Fibroblast of lung (primary cell): Measurements from ENCODE around the gene ABHD17C. TPM values are rescaled to one million over a fixed set of nuclear protein-coding genes. Genes with fewer than 3 reads are reported as not detected.

Experiments
- DNase-seq, 2 donors: peaks; one replicate each; pipeline versions ENCODE4 v3.0.0 to v3.0.0-alpha.2; 2010; ENCODE audit warnings: low read depth in 2 of 2
- H2AFZ ChIP-seq: 2 replicates; pipeline ENCODE4 v1.5.1; 2012; ENCODE audit warnings: low read length, control low read depth, inconsistent platforms
- H3K27ac ChIP-seq: 2 replicates; pipeline ENCODE4 v1.5.1; 2011; ENCODE audit warnings: low read length, control low read depth; ENCODE audit not compliant: insufficient read depth
- H3K27me3 ChIP-seq: 2 replicates; pipeline ENCODE4 v1.5.1; 2011; ENCODE audit warnings: mild to moderate bottlenecking, low read length; ENCODE audit not compliant: control insufficient read depth, insufficient read depth
- H3K36me3 ChIP-seq: 2 replicates; pipeline ENCODE4 v1.5.1; 2011; ENCODE audit warnings: low read length; ENCODE audit not compliant: control insufficient read depth, insufficient read depth
- H3K4me1 ChIP-seq: 2 replicates; pipeline ENCODE4 v1.5.1; 2011; ENCODE audit warnings: low read length; ENCODE audit not compliant: control insufficient read depth, insufficient read depth; ENCODE audit errors: extremely low read depth
- H3K4me2 ChIP-seq: 2 replicates; pipeline ENCODE4 v1.5.1; 2011; ENCODE audit warnings: low read length, control low read depth; ENCODE audit not compliant: insufficient read depth; ENCODE audit errors: extremely low read depth
- H3K4me3 ChIP-seq, 4 experiments: fragments of 200-600 bp in 1 of 4; sonication (generic) in 1 of 4; replicated peaks in 1 of 4; 2 replicates each; pipeline ENCODE4 v1.5.1; 2011 to 2016; ENCODE audit warnings: low read length in 4 of 4, low read depth in 3 of 4, mild to moderate bottlenecking in 3 of 4, control low read depth in 2 of 4, inconsistent platforms in 1 of 4, mixed read lengths in 1 of 4; ENCODE audit not compliant: insufficient read depth in 1 of 4; ENCODE audit errors: control extremely low read depth in 1 of 4
- H3K79me2 ChIP-seq: 2 replicates; pipeline ENCODE4 v1.5.1; 2012; ENCODE audit warnings: mild to moderate bottlenecking, low read length, inconsistent platforms; ENCODE audit not compliant: control insufficient read depth, insufficient read depth
- H3K9ac ChIP-seq: 2 replicates; pipeline ENCODE4 v1.5.1; 2011; ENCODE audit warnings: mild to moderate bottlenecking, low read length, control low read depth; ENCODE audit not compliant: insufficient read depth
- H3K9me3 ChIP-seq: 2 replicates; pipeline ENCODE4 v1.5.1; 2012; ENCODE audit warnings: low read depth, low read length; ENCODE audit not compliant: control insufficient read depth, insufficient read depth
- H4K20me1 ChIP-seq: 2 replicates; pipeline ENCODE4 v1.5.1; 2011; ENCODE audit warnings: low read length; ENCODE audit not compliant: control insufficient read depth, insufficient read depth; ENCODE audit errors: extremely low read depth
- CTCF ChIP-seq, 2 donors: IDR thresholded peaks in 1 of 2; conservative IDR thresholded peaks in 1 of 2; 1 replicate in 1 of 2; 2 replicates in 1 of 2; pipeline ENCODE4 v1.5.1; 2011 to 2012; ENCODE audit warnings: low read length in 2 of 2, control low read depth in 1 of 2, inconsistent platforms in 1 of 2, low read depth in 1 of 2, mild to moderate bottlenecking in 1 of 2
- EZH2 ChIP-seq: IDR thresholded peaks from 2 replicates; pipeline ENCODE4 v1.5.1; 2012; ENCODE audit warnings: low read length, control low read depth, mild to moderate bottlenecking; ENCODE audit errors: missing control alignments
- polyA plus RNA-seq, 2 donors: library from polyadenylated mRNA; depleted of rRNA in 1 of 2; stranded (reverse) in 1 of 2; unstranded in 1 of 2; fragments of >200 nt; gene quantifications; 2 replicates each; pipeline ENCODE4 v1.2.1, GENCODE V29; 2011 to 2012; ENCODE audit warnings: missing spikeins in 1 of 2
- total RNA-seq: library from RNA; depleted of rRNA; stranded (reverse); fragments of >200 nt; gene quantifications from 2 replicates; pipeline ENCODE4 v1.2.1, GENCODE V29; 2014

ABHD17C gene
- total and polyA plus RNA-seq, 2 donors (not counting 1 experiment from before 2014, with no cell fraction given): 14.0 to 38.7 TPM

GRCh38 chr15:80780416-80781221 is 85.5 kb downstream of the ABHD17C start:
- Histone ChIP-seq H3K27ac (no peak overlapping the region), H3K9me3 (no peaks in the 10 kb centered on the region), H2AFZ (no peak overlapping the region), H3K27me3 (no peaks in the 10 kb centered on the region), H3K9ac (peak overlapping the region; percentile 43), H3K4me2 (peak overlapping the region; percentile 42), H3K36me3 (peaks cover 7% of the 10 kb centered on the region), H3K79me2 (peaks cover 15% of the 10 kb centered on the region), H3K4me1 (peaks cover 13% of the 10 kb centered on the region), H4K20me1 (peaks cover 2% of the 10 kb centered on the region), H3K4me3 (peak overlapping the region; percentile 14 to 82 (median 68))
- TF ChIP-seq CTCF (conservative IDR thresholded peaks at IDR 0.05 in 1 of 2, IDR thresholded peaks at IDR 0.05 in 1 of 2; ENCODE audit: low read depth in 1 of 2, low read length in 2 of 2): no peak
- no peak for TF ChIP-seq EZH2
- peak; percentile 53 to 72 for DNase-seq

- Histone ChIP-seq H3K4me3 (peak overlapping the region in 2 of 4 experiments; percentile 20 to 82), H3K4me2 (no peak overlapping the region), H2AFZ (no peak overlapping the region), H3K36me3 (peaks cover 8% of the 10 kb centered on the region), H3K27ac (no peak overlapping the region), H3K27me3 (no peaks in the 10 kb centered on the region), H3K9me3 (no peaks in the 10 kb centered on the region), H3K79me2 (peaks cover 15% of the 10 kb centered on the region), H3K9ac (no peak overlapping the region), H4K20me1 (peaks cover 2% of the 10 kb centered on the region), H3K4me1 (peaks cover 3% of the 10 kb centered on the region)
- no peak for DNase-seq
- TF ChIP-seq CTCF (conservative IDR thresholded peaks at IDR 0.05 in 1 of 2, IDR thresholded peaks at IDR 0.05 in 1 of 2; ENCODE audit: low read depth in 1 of 2, low read length in 2 of 2): no peak
- no peak for TF ChIP-seq EZH2
These were observed 88.2 kb downstream of the ABHD17C start for GRCh38 chr15:80783260-80783659.

GRCh38 chr15:80785335-80785734 is 90.2 kb downstream of the ABHD17C start:
- no peak overlapping the region for H3K27ac ChIP-seq
- H3K27me3 ChIP-seq: no peaks in the 10 kb centered on the region
- peak in 1 of 2 donors; percentile 24 for DNase-seq
- no peak overlapping the region for H3K9ac ChIP-seq
- peaks cover 8% of the 10 kb centered on the region for H3K79me2 ChIP-seq
- H2AFZ ChIP-seq: no peak overlapping the region
- H4K20me1 ChIP-seq: no peaks in the 10 kb centered on the region
- H3K36me3 ChIP-seq: peaks cover 6% of the 10 kb centered on the region
- H3K9me3 ChIP-seq: no peaks in the 10 kb centered on the region
- TF ChIP-seq CTCF (conservative IDR thresholded peaks at IDR 0.05 in 1 of 2, IDR thresholded peaks at IDR 0.05 in 1 of 2; ENCODE audit: low read depth in 1 of 2, low read length in 2 of 2): no peak
- no peak for TF ChIP-seq EZH2
- no peak overlapping the region for H3K4me2 ChIP-seq
- peak overlapping the region in 1 of 4 experiments; percentile 82 for H3K4me3 ChIP-seq
- H3K4me1 ChIP-seq: no peaks in the 10 kb centered on the region
